ENCODE measurements around the gene KCNH3. TPM values are rescaled to one million over a fixed set of nuclear protein-coding genes. Genes with fewer than 3 reads are reported as not detected.
"Not testable (repeated sequence)": the region's sequence is repeated elsewhere in the genome, so short reads cannot be mapped to it uniquely, and the experiment has no call there.

KCNH3 gene
- total and polyA plus RNA-seq, 4 donors = 2.1 to 11.0 (median 6.9) TPM

- no peaks in the 10 kb centered on the region for H3K9me3 ChIP-seq (ENCODE audit: control insufficient read depth, insufficient read depth, low read length)
- DNase-seq (ENCODE audit: low read depth in 4 of 6, low spot score in 6 of 6) = no peak
Observed at GRCh38 chr12:49505672-49506071, 33.2 kb upstream of the KCNH3 start.

GRCh38 chr12:49507139-49507538 is 31.7 kb upstream of the KCNH3 start:
- Histone ChIP-seq H3K4me3 (ENCODE audit: low read depth, low read length) (no peak overlapping the region), H3K27ac (ENCODE audit: low read depth, low read length) (no peak overlapping the region), H3K27me3 (ENCODE audit: control insufficient read depth, insufficient read depth, low read length) (no peaks in the 10 kb centered on the region), H3K4me1 (ENCODE audit: control insufficient read depth, insufficient read depth, low read length) (no peaks in the 10 kb centered on the region), H3K9me3 (ENCODE audit: control insufficient read depth, insufficient read depth, low read length) (no peaks in the 10 kb centered on the region), H3K36me3 (ENCODE audit: control insufficient read depth, insufficient read depth, low read length) (peaks cover 5% of the 10 kb centered on the region)
- 94% methylated on average over 3 of the region's 4 CpGs for WGBS (ENCODE audit: insufficient coverage)
- DNase-seq (ENCODE audit: low read depth in 4 of 6, low spot score in 6 of 6) = no peak

More at GRCh38 chr12:49505672-49506071, 33.2 kb upstream of the KCNH3 start:
- Histone ChIP-seq H3K4me1 (ENCODE audit: control insufficient read depth, insufficient read depth, low read length) (no peaks in the 10 kb centered on the region), H3K4me3 (ENCODE audit: low read depth, low read length) (no peak overlapping the region), H3K27me3 (ENCODE audit: control insufficient read depth, insufficient read depth, low read length) (no peaks in the 10 kb centered on the region), H3K27ac (ENCODE audit: low read depth, low read length) (no peak overlapping the region), H3K36me3 (ENCODE audit: control insufficient read depth, insufficient read depth, low read length) (peaks cover 9% of the 10 kb centered on the region)

DNA sequence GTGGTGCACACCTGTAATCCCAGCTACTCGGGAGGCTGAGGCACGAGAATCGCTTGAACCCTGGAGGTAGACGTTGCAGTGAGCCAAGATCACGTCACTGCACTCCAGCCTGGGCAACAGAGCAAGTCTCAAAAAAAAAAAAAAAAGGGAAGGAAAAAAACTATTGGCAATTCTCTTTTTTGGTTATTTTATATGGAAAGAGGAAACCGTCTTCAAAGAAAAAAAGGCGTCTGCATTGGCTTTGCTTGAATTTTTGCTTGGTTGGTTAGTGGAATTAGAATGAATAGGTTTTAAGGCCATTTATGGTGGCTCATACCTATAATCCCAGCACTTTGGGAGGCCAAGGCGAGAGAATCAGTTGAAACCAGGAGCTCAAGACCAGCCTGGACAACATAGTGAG is 29.1 kb upstream of the KCNH3 start:
- H3K27ac ChIP-seq (ENCODE audit: low read depth, low read length); H3K4me1 ChIP-seq (ENCODE audit: control insufficient read depth, insufficient read depth, low read length); H3K36me3 ChIP-seq (ENCODE audit: control insufficient read depth, insufficient read depth, low read length); H3K27me3 ChIP-seq (ENCODE audit: control insufficient read depth, insufficient read depth, low read length); DNase-seq (ENCODE audit: low read depth in 4 of 6, low spot score in 6 of 6); H3K9me3 ChIP-seq (ENCODE audit: control insufficient read depth, insufficient read depth, low read length); H3K4me3 ChIP-seq (ENCODE audit: low read depth, low read length): not testable (repeated sequence)
- WGBS (ENCODE audit: insufficient coverage) = 100% methylated on average over 5 of the region's 8 CpGs

DNA sequence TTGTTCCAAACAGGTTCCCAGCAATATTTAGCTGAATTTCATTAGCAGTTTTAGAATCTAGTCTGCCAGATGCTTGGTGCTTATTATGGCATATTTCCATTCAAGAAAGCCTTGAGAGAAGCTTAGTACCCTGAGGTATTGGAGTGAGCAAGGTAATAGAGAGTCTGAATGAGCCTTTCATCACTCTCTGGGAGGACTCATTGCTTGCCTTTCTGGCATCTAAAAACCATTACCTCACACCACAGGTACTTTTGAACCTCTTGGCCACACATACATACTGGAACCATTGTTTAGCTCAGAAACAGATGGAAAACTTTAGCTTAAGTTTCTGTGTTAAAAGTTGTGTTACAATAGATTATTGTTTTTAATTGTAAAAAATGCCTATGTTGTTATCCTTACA is 27.4 kb upstream of the KCNH3 start:
- no peaks in the 10 kb centered on the region for H3K9me3 ChIP-seq (ENCODE audit: control insufficient read depth, insufficient read depth, low read length)
- H3K27ac ChIP-seq (ENCODE audit: low read depth, low read length) = no peak overlapping the region
- DNase-seq (ENCODE audit: low read depth in 4 of 6, low spot score in 6 of 6) = peak in 2 of 6 donors; percentile 24 to 31
- no peaks in the 10 kb centered on the region for H3K36me3 ChIP-seq (ENCODE audit: control insufficient read depth, insufficient read depth, low read length)
- H3K27me3 ChIP-seq (ENCODE audit: control insufficient read depth, insufficient read depth, low read length) = no peaks in the 10 kb centered on the region
- H3K4me3 ChIP-seq (ENCODE audit: low read depth, low read length) = no peak overlapping the region
- H3K4me1 ChIP-seq (ENCODE audit: control insufficient read depth, insufficient read depth, low read length) = no peaks in the 10 kb centered on the region

DNA sequence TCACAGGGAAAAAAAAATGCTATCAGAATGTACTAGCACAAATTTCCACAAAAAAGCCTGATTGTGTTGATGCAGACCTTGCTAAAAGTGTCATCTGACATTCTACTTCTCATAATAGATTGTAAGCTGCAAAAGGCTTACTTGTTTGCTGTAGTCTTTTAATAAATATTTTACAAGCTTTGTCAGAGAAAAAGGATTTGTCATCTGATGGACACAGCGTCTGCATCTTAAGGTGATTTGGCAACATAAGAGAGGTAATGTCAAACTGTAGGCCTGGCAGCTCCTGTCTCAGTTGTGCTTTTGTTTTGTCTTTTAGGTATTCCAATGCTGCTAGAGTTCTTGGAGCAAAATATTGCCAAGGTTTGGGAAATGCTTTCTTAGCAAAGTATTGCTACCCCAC is 26.3 kb upstream of the KCNH3 start:
- no peaks in the 10 kb centered on the region for H3K4me1 ChIP-seq (ENCODE audit: control insufficient read depth, insufficient read depth, low read length)
- no peak overlapping the region for H3K27ac ChIP-seq (ENCODE audit: low read depth, low read length)
- DNase-seq (ENCODE audit: low read depth in 4 of 6, low spot score in 6 of 6) = no peak
- 80% methylated on average over 1 of the region's 1 CpG for WGBS (ENCODE audit: insufficient coverage)
- H3K27me3 ChIP-seq (ENCODE audit: control insufficient read depth, insufficient read depth, low read length) = no peaks in the 10 kb centered on the region
- H3K4me3 ChIP-seq (ENCODE audit: low read depth, low read length) = no peak overlapping the region
- H3K36me3 ChIP-seq (ENCODE audit: control insufficient read depth, insufficient read depth, low read length) = no peaks in the 10 kb centered on the region
- no peaks in the 10 kb centered on the region for H3K9me3 ChIP-seq (ENCODE audit: control insufficient read depth, insufficient read depth, low read length)

GRCh38 chr12:49515266-49515665 is 23.6 kb upstream of the KCNH3 start:
- Histone ChIP-seq H3K36me3 (ENCODE audit: control insufficient read depth, insufficient read depth, low read length) (peaks cover 4% of the 10 kb centered on the region), H3K9me3 (ENCODE audit: control insufficient read depth, insufficient read depth, low read length) (no peaks in the 10 kb centered on the region), H3K27me3 (ENCODE audit: control insufficient read depth, insufficient read depth, low read length) (no peaks in the 10 kb centered on the region), H3K27ac (ENCODE audit: low read depth, low read length) (no peak overlapping the region), H3K4me1 (ENCODE audit: control insufficient read depth, insufficient read depth, low read length) (no peaks in the 10 kb centered on the region), H3K4me3 (ENCODE audit: low read depth, low read length) (no peak overlapping the region)
- 85% methylated on average over 2 of the region's 5 CpGs for WGBS (ENCODE audit: insufficient coverage)
- no peak for DNase-seq (ENCODE audit: low read depth in 4 of 6, low spot score in 6 of 6)

DNA sequence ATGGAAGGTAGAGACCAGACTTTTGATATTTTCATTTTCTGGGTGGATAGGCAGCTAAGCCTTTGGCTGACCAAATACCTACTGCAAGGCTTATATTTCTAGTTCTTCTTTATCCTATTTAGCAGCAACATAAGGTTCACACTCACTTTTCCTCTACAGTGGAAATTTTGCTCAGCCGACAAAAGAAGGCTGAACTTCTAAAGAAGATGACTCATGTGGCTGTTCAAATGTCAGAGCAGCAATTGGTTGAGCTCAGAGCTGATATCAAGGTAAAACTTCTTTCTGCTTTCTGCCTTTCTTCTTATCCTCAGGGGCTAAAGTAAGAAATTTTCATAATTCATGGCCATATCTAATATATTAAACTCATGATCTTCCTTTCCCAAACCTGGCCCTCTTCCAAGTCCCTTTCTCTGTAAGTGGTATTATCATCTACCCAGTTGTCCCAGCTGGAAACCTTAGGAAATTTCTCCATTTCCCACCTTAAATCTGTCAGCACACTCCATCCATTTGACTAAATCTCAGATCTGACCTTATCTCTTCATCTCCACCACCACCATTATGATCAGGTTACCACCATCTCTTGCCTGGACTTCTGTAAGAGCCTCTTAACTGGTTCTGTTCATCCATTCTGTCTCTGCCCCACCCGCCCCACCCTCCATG is 19.8 kb upstream of the KCNH3 start:
- Histone ChIP-seq H3K4me3 (ENCODE audit: low read depth, low read length) (no peak overlapping the region), H3K4me1 (ENCODE audit: control insufficient read depth, insufficient read depth, low read length) (no peaks in the 10 kb centered on the region), H3K9me3 (ENCODE audit: control insufficient read depth, insufficient read depth, low read length) (no peaks in the 10 kb centered on the region), H3K36me3 (ENCODE audit: control insufficient read depth, insufficient read depth, low read length) (peaks cover 8% of the 10 kb centered on the region), H3K27ac (ENCODE audit: low read depth, low read length) (no peak overlapping the region), H3K27me3 (ENCODE audit: control insufficient read depth, insufficient read depth, low read length) (no peaks in the 10 kb centered on the region)
- no CpG with 5 or more reads among the region's 2 CpGs for WGBS (ENCODE audit: insufficient coverage)
- no peak for DNase-seq (ENCODE audit: low read depth in 4 of 6, low spot score in 6 of 6)

GRCh38 chr12:49519574-49519936 is 19.3 kb upstream of the KCNH3 start:
- 100% methylated on average over 4 of the region's 5 CpGs for WGBS (ENCODE audit: insufficient coverage)
- peaks cover 8% of the 10 kb centered on the region for H3K36me3 ChIP-seq (ENCODE audit: control insufficient read depth, insufficient read depth, low read length)
- H3K27me3 ChIP-seq (ENCODE audit: control insufficient read depth, insufficient read depth, low read length) = no peaks in the 10 kb centered on the region
- no peaks in the 10 kb centered on the region for H3K4me1 ChIP-seq (ENCODE audit: control insufficient read depth, insufficient read depth, low read length)
- no peak for DNase-seq (ENCODE audit: low read depth in 4 of 6, low spot score in 6 of 6)
- H3K9me3 ChIP-seq (ENCODE audit: control insufficient read depth, insufficient read depth, low read length) = no peaks in the 10 kb centered on the region
- no peak overlapping the region for H3K27ac ChIP-seq (ENCODE audit: low read depth, low read length)
- H3K4me3 ChIP-seq (ENCODE audit: low read depth, low read length) = no peak overlapping the region

DNA sequence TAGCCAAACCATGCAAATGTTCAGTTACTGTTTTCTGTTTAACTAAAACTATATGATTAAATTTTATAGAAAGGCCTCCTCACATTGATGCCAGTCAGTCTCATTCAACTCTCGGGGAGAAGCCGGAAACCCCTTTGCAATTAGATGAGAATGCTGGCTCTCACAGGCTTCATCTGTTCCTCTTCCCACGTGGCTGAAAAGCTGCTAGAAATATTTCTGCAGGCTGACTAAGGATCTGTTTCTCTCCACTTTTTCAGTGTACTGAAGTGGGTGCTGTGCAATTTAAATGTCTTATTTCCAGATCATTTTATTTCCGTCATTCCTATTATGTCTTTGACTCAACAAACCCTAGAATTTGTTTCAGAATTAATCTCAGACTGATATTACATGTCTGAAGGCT is 17.4 kb upstream of the KCNH3 start:
- no CpG with 5 or more reads among the region's 4 CpGs for WGBS (ENCODE audit: insufficient coverage)

DNA sequence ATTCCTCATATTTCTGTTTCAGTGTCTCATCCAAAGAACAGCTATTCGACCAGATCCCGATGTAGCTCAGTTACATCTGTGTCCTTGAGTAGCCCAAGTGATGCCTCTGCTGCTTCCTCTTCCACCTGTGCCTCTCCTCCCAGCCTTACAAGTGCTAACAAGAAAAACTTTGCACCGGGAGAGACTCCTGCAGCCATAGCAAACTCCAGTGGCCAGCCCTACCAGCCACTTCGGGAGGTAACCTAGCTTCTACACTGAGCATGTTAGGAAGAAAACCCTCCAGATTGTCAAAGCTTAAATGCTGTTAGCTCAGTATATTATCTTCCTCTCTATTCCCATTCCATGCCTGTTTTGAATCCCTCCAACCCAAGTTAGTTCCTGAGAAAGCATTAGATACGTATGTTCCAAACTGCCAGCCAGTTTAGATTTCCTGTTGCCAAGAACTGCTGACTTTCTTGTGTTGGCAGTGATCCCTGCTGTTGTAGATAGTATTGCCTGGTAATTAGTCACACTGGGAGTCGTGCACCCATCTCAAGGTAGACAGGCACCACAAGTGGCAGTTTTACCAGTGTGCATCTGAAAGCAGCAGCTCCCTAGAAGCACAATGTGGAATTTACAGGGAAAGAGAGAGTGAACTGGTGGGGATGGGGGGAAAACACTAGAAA is 14.0 kb upstream of the KCNH3 start:
- H3K36me3 ChIP-seq (ENCODE audit: control insufficient read depth, insufficient read depth, low read length) = peaks cover 18% of the 10 kb centered on the region
- 84% methylated on average over 5 of the region's 6 CpGs for WGBS (ENCODE audit: insufficient coverage)
- peak in 1 of 6 donors; percentile 40 for DNase-seq (ENCODE audit: low read depth in 4 of 6, low spot score in 6 of 6)
- no peaks in the 10 kb centered on the region for H3K9me3 ChIP-seq (ENCODE audit: control insufficient read depth, insufficient read depth, low read length)
- no peaks in the 10 kb centered on the region for H3K4me1 ChIP-seq (ENCODE audit: control insufficient read depth, insufficient read depth, low read length)
- H3K27ac ChIP-seq (ENCODE audit: low read depth, low read length) = no peak overlapping the region
- H3K27me3 ChIP-seq (ENCODE audit: control insufficient read depth, insufficient read depth, low read length) = no peaks in the 10 kb centered on the region
- no peak overlapping the region for H3K4me3 ChIP-seq (ENCODE audit: low read depth, low read length)

More for the DNA sequence above, 17.4 kb upstream of the KCNH3 start:
- peak in 1 of 6 donors; percentile 51 for DNase-seq (ENCODE audit: low read depth in 4 of 6, low spot score in 6 of 6)
- H3K4me1 ChIP-seq (ENCODE audit: control insufficient read depth, insufficient read depth, low read length) = no peaks in the 10 kb centered on the region
- H3K36me3 ChIP-seq (ENCODE audit: control insufficient read depth, insufficient read depth, low read length) = peaks cover 16% of the 10 kb centered on the region
- no peak overlapping the region for H3K27ac ChIP-seq (ENCODE audit: low read depth, low read length)
- H3K27me3 ChIP-seq (ENCODE audit: control insufficient read depth, insufficient read depth, low read length) = no peaks in the 10 kb centered on the region
- H3K9me3 ChIP-seq (ENCODE audit: control insufficient read depth, insufficient read depth, low read length) = no peaks in the 10 kb centered on the region
- no peak overlapping the region for H3K4me3 ChIP-seq (ENCODE audit: low read depth, low read length)

Measured in spinal cord (tissue), 10 donors.